Testis (tissue), 2 donors: ENCODE measurements around the gene NUTM2E.
"Not testable (repeated sequence)": the region's sequence is repeated elsewhere in the genome, so short reads cannot be mapped to it uniquely, and the experiment has no call there.

ENCODE experiments used
- POLR2A ChIP-seq: fragments of 450-650 bp; IDR thresholded peaks from one replicate; pipeline ENCODE4 v1.6.1; 2017; ENCODE audit warnings: antibody characterized with exemption, mild to moderate bottlenecking, moderate library complexity
- TF ChIP-seq, protein P1 (sequence below), 3 experiments: fragments of 450-650 bp in 2 of 3; fragments of 200-600 bp in 1 of 3; sonication (generic) in 1 of 3; IDR thresholded peaks; one replicate each; pipeline ENCODE4 v1.5.1; 2016 to 2019; ENCODE audit warnings: antibody characterized with exemption in 3 of 3, mild to moderate bottlenecking in 2 of 3, moderate library complexity in 1 of 3

DNA sequence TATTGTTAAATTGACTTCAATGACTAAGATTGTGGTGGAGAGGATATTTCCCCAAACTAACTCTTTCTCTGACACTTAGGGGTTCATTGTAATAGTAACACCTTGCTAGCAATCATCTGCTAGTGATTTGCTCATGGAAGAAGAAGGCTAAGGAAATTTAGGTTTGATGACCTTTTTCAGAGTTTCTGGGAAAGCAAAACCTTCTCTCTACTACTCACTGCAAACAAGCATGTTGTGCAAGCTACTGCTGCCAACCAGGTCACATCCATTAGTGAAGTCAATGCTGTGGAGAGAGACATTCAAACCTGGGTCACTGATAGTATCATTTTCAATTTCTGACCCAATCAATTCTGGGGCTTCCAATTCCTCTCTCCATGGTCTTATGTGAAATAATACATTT, 14.6 kb upstream of the NUTM2E start:
- TF ChIP-seq, protein P1, sequence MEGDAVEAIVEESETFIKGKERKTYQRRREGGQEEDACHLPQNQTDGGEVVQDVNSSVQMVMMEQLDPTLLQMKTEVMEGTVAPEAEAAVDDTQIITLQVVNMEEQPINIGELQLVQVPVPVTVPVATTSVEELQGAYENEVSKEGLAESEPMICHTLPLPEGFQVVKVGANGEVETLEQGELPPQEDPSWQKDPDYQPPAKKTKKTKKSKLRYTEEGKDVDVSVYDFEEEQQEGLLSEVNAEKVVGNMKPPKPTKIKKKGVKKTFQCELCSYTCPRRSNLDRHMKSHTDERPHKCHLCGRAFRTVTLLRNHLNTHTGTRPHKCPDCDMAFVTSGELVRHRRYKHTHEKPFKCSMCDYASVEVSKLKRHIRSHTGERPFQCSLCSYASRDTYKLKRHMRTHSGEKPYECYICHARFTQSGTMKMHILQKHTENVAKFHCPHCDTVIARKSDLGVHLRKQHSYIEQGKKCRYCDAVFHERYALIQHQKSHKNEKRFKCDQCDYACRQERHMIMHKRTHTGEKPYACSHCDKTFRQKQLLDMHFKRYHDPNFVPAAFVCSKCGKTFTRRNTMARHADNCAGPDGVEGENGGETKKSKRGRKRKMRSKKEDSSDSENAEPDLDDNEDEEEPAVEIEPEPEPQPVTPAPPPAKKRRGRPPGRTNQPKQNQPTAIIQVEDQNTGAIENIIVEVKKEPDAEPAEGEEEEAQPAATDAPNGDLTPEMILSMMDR (IDR thresholded peaks at IDR 0.05) = not testable (repeated sequence)
- not testable (repeated sequence) for TF ChIP-seq POLR2A
